HG02943 (cell line): ENCODE results near the gene GLOD4.
A peak's percentile ranks its signal among the peaks of the same experiment; 100 is the strongest.

Experiments
- ATAC-seq: cut with Tn5 transposase; IDR thresholded peaks from one replicate; pipeline ENCODE4 v1.9.1; 2021; ENCODE audit warnings: mild to moderate bottlenecking, low read depth, moderate library complexity; ENCODE audit not compliant: unreplicated experiment

GLOD4 gene

GRCh38 chr17:745406-745805 lies 36.7 kb downstream of the GLOD4 start:
- ATAC-seq = no peak

GRCh38 chr17:744937-745336 lies 37.1 kb downstream of the GLOD4 start:
- no peak for ATAC-seq

GRCh38 chr17:743139-743538 lies 38.9 kb downstream of the GLOD4 start:
- ATAC-seq = no peak

GRCh38 chr17:742147-742793 lies 39.8 kb downstream of the GLOD4 start:
- no peak for ATAC-seq

- ATAC-seq = peak; percentile 61
These were observed 41.7 kb downstream of the GLOD4 start for GRCh38 chr17:740240-741017.

GRCh38 chr17:737561-738113 lies 44.4 kb downstream of the GLOD4 start:
- ATAC-seq = no peak

- no peak for ATAC-seq
These were observed 48.3 kb downstream of the GLOD4 start for GRCh38 chr17:733743-734142.

GRCh38 chr17:732902-733720 lies 49.0 kb downstream of the GLOD4 start:
- ATAC-seq = no peak

GRCh38 chr17:732067-732901 lies 49.8 kb downstream of the GLOD4 start, which contains the start of gene TLCD3A:
Gene TLCD3A (plus strand): TSS chr17:732596. CDS start chr17:732648, 52 bp downstream.
- ATAC-seq = no peak

- no peak for ATAC-seq
These were observed 50.4 kb downstream of the GLOD4 start for GRCh38 chr17:731644-732066.

GRCh38 chr17:728911-729310 lies 53.2 kb downstream of the GLOD4 start:
- no peak for ATAC-seq

GRCh38 chr17:726271-726919 lies 55.7 kb downstream of the GLOD4 start:
- no peak for ATAC-seq

GRCh38 chr17:725746-726145 lies 56.3 kb downstream of the GLOD4 start:
- ATAC-seq = no peak

- no peak for ATAC-seq
These were observed 57.0 kb downstream of the GLOD4 start for GRCh38 chr17:725084-725483.

GRCh38 chr17:721540-721937 lies 60.5 kb downstream of the GLOD4 start:
- ATAC-seq = no peak

- no peak for ATAC-seq
These were observed 61.2 kb downstream of the GLOD4 start for GRCh38 chr17:720706-721539.

GRCh38 chr17:718075-718474 lies 64.0 kb downstream of the GLOD4 start:
- ATAC-seq = no peak
